Sigmoid colon (tissue), 3 donors: Measurements from ENCODE around the gene TFCP2L1.

Experiments used
- CTCF ChIP-seq, 4 experiments: fragments of 450-650 bp in 3 of 4; fragments of 200-600 bp in 1 of 4; IDR thresholded peaks; one replicate each; pipeline ENCODE4 v1.5.1; 2016 to 2019; ENCODE audit warnings: antibody characterized with exemption in 4 of 4, mild to moderate bottlenecking in 3 of 4, moderate library complexity in 2 of 4
- POLR2A ChIP-seq, 2 donors: fragments of 450-650 bp; IDR thresholded peaks; one replicate each; pipeline ENCODE4 v1.6.1; 2016; ENCODE audit warnings: antibody characterized with exemption in 2 of 2, mild to moderate bottlenecking in 2 of 2, moderate library complexity in 2 of 2

- no peak for TF ChIP-seq CTCF (IDR thresholded peaks at IDR 0.05)
- TF ChIP-seq POLR2A (IDR thresholded peaks at IDR 0.05): no peak
These were observed 95.2 kb downstream of the TFCP2L1 start for GRCh38 chr2:121189661-121190381.
